Measurements from ENCODE around the gene WNT2B.

WNT2B gene

GRCh38 chr1:112511897-112512296, 3.1 kb downstream of the WNT2B start:
- H3K9me3 Mint-ChIP-seq: no peaks in the 10 kb centered on the region
- no peak overlapping the region for H3K4me3 Mint-ChIP-seq
- no peak overlapping the region for H3K27ac Mint-ChIP-seq
- H3K27me3 Mint-ChIP-seq: peaks cover 17% of the 10 kb centered on the region
- ATAC-seq: no peak
- no peaks in the 10 kb centered on the region for H3K36me3 Mint-ChIP-seq
- peaks cover 8% of the 10 kb centered on the region for H3K4me1 Mint-ChIP-seq

GRCh38 chr1:112513112-112513870, 4.5 kb downstream of the WNT2B start:
- Mint-ChIP-seq H3K4me1 (peaks cover 2% of the 10 kb centered on the region), H3K27me3 (peaks cover 12% of the 10 kb centered on the region), H3K27ac (no peak overlapping the region), H3K9me3 (no peaks in the 10 kb centered on the region), H3K36me3 (no peaks in the 10 kb centered on the region), H3K4me3 (no peak overlapping the region)
- no peak for ATAC-seq

GRCh38 chr1:112514901-112515300, 6.1 kb downstream of the WNT2B start:
- Mint-ChIP-seq H3K27me3 (peaks cover 9% of the 10 kb centered on the region), H3K36me3 (no peaks in the 10 kb centered on the region), H3K4me1 (no peaks in the 10 kb centered on the region), H3K9me3 (no peaks in the 10 kb centered on the region), H3K4me3 (no peak overlapping the region), H3K27ac (no peak overlapping the region)
- no peak for ATAC-seq

- Mint-ChIP-seq H3K27ac (no peak overlapping the region), H3K27me3 (peaks cover 3% of the 10 kb centered on the region), H3K4me1 (no peaks in the 10 kb centered on the region), H3K4me3 (no peak overlapping the region), H3K9me3 (no peaks in the 10 kb centered on the region), H3K36me3 (no peaks in the 10 kb centered on the region)
- ATAC-seq: no peak
Observed at GRCh38 chr1:112515311-112516009, 6.7 kb downstream of the WNT2B start.

- H3K4me3 Mint-ChIP-seq: no peak overlapping the region
- H3K9me3 Mint-ChIP-seq: no peaks in the 10 kb centered on the region
- no peak for ATAC-seq
- H3K4me1 Mint-ChIP-seq: no peaks in the 10 kb centered on the region
- H3K36me3 Mint-ChIP-seq: no peaks in the 10 kb centered on the region
- H3K27me3 Mint-ChIP-seq: no peaks in the 10 kb centered on the region
- no peak overlapping the region for H3K27ac Mint-ChIP-seq
Observed at GRCh38 chr1:112516141-112516540, 7.4 kb downstream of the WNT2B start.

- H3K27me3 Mint-ChIP-seq: no peaks in the 10 kb centered on the region
- no peak overlapping the region for H3K4me3 Mint-ChIP-seq
- H3K36me3 Mint-ChIP-seq: no peaks in the 10 kb centered on the region
- no peak overlapping the region for H3K27ac Mint-ChIP-seq
- no peak for ATAC-seq
- no peaks in the 10 kb centered on the region for H3K9me3 Mint-ChIP-seq
- no peaks in the 10 kb centered on the region for H3K4me1 Mint-ChIP-seq
Observed at GRCh38 chr1:112517231-112517630, 8.5 kb downstream of the WNT2B start.

- ATAC-seq: no peak
- Mint-ChIP-seq H3K36me3 (no peaks in the 10 kb centered on the region), H3K4me1 (no peaks in the 10 kb centered on the region), H3K27ac (no peak overlapping the region), H3K9me3 (no peaks in the 10 kb centered on the region), H3K27me3 (no peaks in the 10 kb centered on the region), H3K4me3 (no peak overlapping the region)
Observed at GRCh38 chr1:112517646-112518045, 8.9 kb downstream of the WNT2B start.

- no peaks in the 10 kb centered on the region for H3K9me3 Mint-ChIP-seq
- no peak for ATAC-seq
- H3K4me3 Mint-ChIP-seq: no peak overlapping the region
- H3K27ac Mint-ChIP-seq: no peak overlapping the region
- no peaks in the 10 kb centered on the region for H3K27me3 Mint-ChIP-seq
- no peaks in the 10 kb centered on the region for H3K36me3 Mint-ChIP-seq
- H3K4me1 Mint-ChIP-seq: no peaks in the 10 kb centered on the region
Observed at GRCh38 chr1:112518186-112518585, 9.4 kb downstream of the WNT2B start.

GRCh38 chr1:112520166-112520565, 11.4 kb downstream of the WNT2B start:
- Mint-ChIP-seq H3K36me3 (no peaks in the 10 kb centered on the region), H3K27ac (no peak overlapping the region), H3K4me3 (no peak overlapping the region), H3K9me3 (no peaks in the 10 kb centered on the region), H3K4me1 (no peaks in the 10 kb centered on the region), H3K27me3 (no peaks in the 10 kb centered on the region)
- no peak for ATAC-seq

- Mint-ChIP-seq H3K4me1 (no peaks in the 10 kb centered on the region), H3K9me3 (no peaks in the 10 kb centered on the region)
- ATAC-seq: no peak
Observed at GRCh38 chr1:112522621-112523020, 13.9 kb downstream of the WNT2B start.

GRCh38 chr1:112524251-112524650, 15.5 kb downstream of the WNT2B start:
- Mint-ChIP-seq H3K9me3 (no peaks in the 10 kb centered on the region), H3K36me3 (peaks cover 12% of the 10 kb centered on the region), H3K27ac (no peak overlapping the region), H3K4me1 (no peaks in the 10 kb centered on the region), H3K27me3 (no peaks in the 10 kb centered on the region), H3K4me3 (no peak overlapping the region)
- no peak for ATAC-seq

More at GRCh38 chr1:112522621-112523020, 13.9 kb downstream of the WNT2B start:
- H3K27ac Mint-ChIP-seq: no peak overlapping the region
- H3K36me3 Mint-ChIP-seq: peaks cover 9% of the 10 kb centered on the region
- no peak overlapping the region for H3K4me3 Mint-ChIP-seq
- no peaks in the 10 kb centered on the region for H3K27me3 Mint-ChIP-seq

- ATAC-seq: no peak
- H3K4me1 Mint-ChIP-seq: no peaks in the 10 kb centered on the region
- H3K27ac Mint-ChIP-seq: no peak overlapping the region
- H3K36me3 Mint-ChIP-seq: peaks cover 12% of the 10 kb centered on the region
- no peaks in the 10 kb centered on the region for H3K27me3 Mint-ChIP-seq
- no peaks in the 10 kb centered on the region for H3K9me3 Mint-ChIP-seq
- H3K4me3 Mint-ChIP-seq: no peak overlapping the region
Observed at GRCh38 chr1:112524986-112525385, 16.2 kb downstream of the WNT2B start.

- Mint-ChIP-seq H3K27me3 (no peaks in the 10 kb centered on the region), H3K9me3 (no peaks in the 10 kb centered on the region), H3K27ac (no peak overlapping the region), H3K4me1 (no peaks in the 10 kb centered on the region), H3K36me3 (peaks cover 12% of the 10 kb centered on the region), H3K4me3 (no peak overlapping the region)
- no peak for ATAC-seq
Observed at GRCh38 chr1:112527266-112528010, 18.7 kb downstream of the WNT2B start.

- Mint-ChIP-seq H3K4me3 (no peak overlapping the region), H3K9me3 (no peaks in the 10 kb centered on the region), H3K36me3 (peaks cover 12% of the 10 kb centered on the region), H3K27ac (no peak overlapping the region), H3K27me3 (no peaks in the 10 kb centered on the region), H3K4me1 (no peaks in the 10 kb centered on the region)
- ATAC-seq: no peak
Observed at GRCh38 chr1:112528076-112528475, 19.3 kb downstream of the WNT2B start.

GRCh38 chr1:112529301-112529700, 20.5 kb downstream of the WNT2B start:
- Mint-ChIP-seq H3K9me3 (no peaks in the 10 kb centered on the region), H3K36me3 (peaks cover 18% of the 10 kb centered on the region), H3K27me3 (no peaks in the 10 kb centered on the region), H3K4me3 (no peak overlapping the region), H3K27ac (no peak overlapping the region), H3K4me1 (no peaks in the 10 kb centered on the region)
- ATAC-seq: no peak

Data from stimulated activated memory B cell treated with anti-CD40 and anti-IgM and Interleukin-4, amounts not matched to agents 10 μg/mL and 1 μg/mL and 100 μg/mL, for 72 hours (primary cell).